ENCODE measurements around the gene ATRNL1.

- TF ChIP-seq CTCF (IDR thresholded peaks at IDR 0.05 in 2 of 3, conservative IDR thresholded peaks at IDR 0.05 in 1 of 3; ENCODE audit: borderline replicate concordance in 1 of 3, insufficient read depth in 1 of 3, low read depth in 2 of 3, low read length in 2 of 3) (no peak), EZH2 (IDR thresholded peaks at IDR 0.05) (no peak)
Measured at GRCh38 chr10:115084277-115084850, 8.8 kb upstream of the ATRNL1 start.
